A549 (cell line): ENCODE data around the gene MTMR12. TPM values are rescaled to one million over a fixed set of nuclear protein-coding genes. Genes with fewer than 3 reads are reported as not detected.

Experiments used
- ATAC-seq, 2 experiments: fragments of 200-7000 bp in 1 of 2; fragments of >200 bp in 1 of 2; cut with Nextera tagmentation in 1 of 2; cut with Tn5 transposase in 1 of 2; 3 replicates each; pipeline versions ENCODE4 v1.8.0 to v1.9.1; 2018 to 2020; ENCODE audit warnings: mild to moderate bottlenecking in 1 of 2, moderate library complexity in 1 of 2
- CTCF ChIA-PET: fragments of 300-600 bp; sonication (Branson Sonifier 250); formaldehyde crosslinking; extraction: SDS; loops from one replicate; lab custom pipeline; 2021; ENCODE audit warnings: antibody characterized with exemption, inconsistent platforms; lab: Yijun Ruan, JAX
- POLR2A ChIA-PET: fragments of 350-600 bp; formaldehyde crosslinking; extraction: SDS; loops from one replicate; lab custom pipeline; 2021; ENCODE audit warnings: antibody characterized with exemption, inconsistent platforms; lab: Yijun Ruan, JAX
- DNase-seq, 2 experiments: peaks; one replicate each; pipeline versions ENCODE4 v3.0.0 to v3.0.0-alpha.2; 2011 to 2016; ENCODE audit warnings: low read depth in 1 of 2, low spot score in 1 of 2
- FAIRE-seq: peaks from 2 replicates; lab custom pipeline; 2011; peaks lifted over from hg19 to GRCh38; lab: Jason Lieb, UNC
- H3K27ac ChIP-seq, 2 experiments: fragments of >200 bp; sonication (Bioruptor Twin); formaldehyde crosslinking; 3 replicates each; pipeline ENCODE4 v1.5.1; 2016 to 2017
- H3K4me1 ChIP-seq: fragments of >200 bp; sonication (Bioruptor Twin); formaldehyde crosslinking; 3 replicates; pipeline ENCODE4 v1.6.1; 2016
- H3K4me2 ChIP-seq: fragments of >200 bp; sonication (Bioruptor Twin); formaldehyde crosslinking; 3 replicates; pipeline ENCODE4 v1.6.1; 2016
- H3K4me3 ChIP-seq: fragments of >200 bp; sonication (Bioruptor Twin); formaldehyde crosslinking; 3 replicates; pipeline ENCODE4 v1.5.1; 2016
- H3K9me3 ChIP-seq: fragments of >200 bp; sonication (Bioruptor Twin); formaldehyde crosslinking; 3 replicates; pipeline ENCODE4 v1.6.1; 2016
- BHLHE40 ChIP-seq: IDR thresholded peaks from 2 replicates; pipeline ENCODE4 v1.6.1; 2012; ENCODE audit warnings: low read depth, low read length, inconsistent platforms
- CBX8 ChIP-seq: fragments of 200-600 bp; sonication (generic); IDR thresholded peaks from 2 replicates; pipeline ENCODE4 v1.6.1; 2016
- CEBPB ChIP-seq, 2 experiments: fragments of >200 bp in 1 of 2; sonication (Bioruptor Twin) in 1 of 2; formaldehyde crosslinking in 1 of 2; IDR thresholded peaks; 2 replicates each; pipeline ENCODE4 v1.6.1; 2012 to 2016
- CHD2 ChIP-seq: fragments of 150-350 bp; IDR thresholded peaks from 2 replicates; pipeline ENCODE4 v1.6.1; 2014; ENCODE audit warnings: low read length; ENCODE audit not compliant: partially characterized antibody
- E2F6 ChIP-seq: IDR thresholded peaks from 2 replicates; pipeline ENCODE4 v1.6.1; 2012; ENCODE audit warnings: low read depth, borderline replicate concordance
- EHMT2 ChIP-seq: fragments of 200-600 bp; sonication (generic); IDR thresholded peaks from 2 replicates; pipeline ENCODE4 v1.6.1; 2016; ENCODE audit warnings: antibody characterized with exemption, low read depth, mild to moderate bottlenecking, moderate library complexity
- ELK1 ChIP-seq: fragments of 150-350 bp; IDR thresholded peaks from 2 replicates; pipeline ENCODE4 v1.6.1; 2014; ENCODE audit warnings: low read depth, mild to moderate bottlenecking, low read length
- EP300 ChIP-seq, 2 experiments: fragments of >200 bp; sonication (Bioruptor Twin); formaldehyde crosslinking; IDR thresholded peaks; 2 replicates in 1 of 2; 3 replicates in 1 of 2; pipeline ENCODE4 v1.6.1; 2016 to 2017
- FOXS1 ChIP-seq: fragments of 250-450 bp; sonication (Bioruptor Pico); IDR thresholded peaks from 2 replicates; pipeline ENCODE4 v1.5.0; 2020; ENCODE audit warnings: mild to moderate bottlenecking, moderate library complexity
- HMGXB4 ChIP-seq: fragments of 250-450 bp; sonication (Bioruptor Pico); IDR thresholded peaks from 2 replicates; pipeline ENCODE4 v1.5.0; 2021; ENCODE audit warnings: mild to moderate bottlenecking, moderate library complexity, borderline replicate concordance
- HOXB13 ChIP-seq: fragments of 250-450 bp; sonication (Bioruptor Pico); IDR thresholded peaks from 2 replicates; pipeline ENCODE4 v1.5.0; 2020; ENCODE audit warnings: low read depth, mild to moderate bottlenecking, moderate library complexity
- HOXB5 ChIP-seq: fragments of 250-450 bp; sonication (Bioruptor Pico); IDR thresholded peaks from 2 replicates; pipeline ENCODE4 v1.5.0; 2020; ENCODE audit warnings: mild to moderate bottlenecking, moderate library complexity
- JUN ChIP-seq, 2 experiments: fragments of >200 bp; sonication (Bioruptor Twin); formaldehyde crosslinking; IDR thresholded peaks; 2 replicates in 1 of 2; 3 replicates in 1 of 2; pipeline ENCODE4 v1.6.1; 2016 to 2017
- JUNB ChIP-seq: fragments of >200 bp; sonication (Bioruptor Twin); formaldehyde crosslinking; IDR thresholded peaks from 2 replicates; pipeline ENCODE4 v1.6.1; 2016
- KDM5A ChIP-seq: fragments of 200-600 bp; sonication (generic); IDR thresholded peaks from 2 replicates; pipeline ENCODE4 v1.6.1; 2016; ENCODE audit warnings: antibody characterized with exemption, mild to moderate bottlenecking
- NPAS2 ChIP-seq: fragments of 250-450 bp; sonication (Bioruptor Pico); IDR thresholded peaks from 2 replicates; pipeline ENCODE4 v1.8.0; 2022; ENCODE audit warnings: mild to moderate bottlenecking, moderate library complexity, borderline replicate concordance
- PHF8 ChIP-seq: fragments of 200-600 bp; sonication (generic); IDR thresholded peaks from 2 replicates; pipeline ENCODE4 v1.6.1; 2016; ENCODE audit warnings: low read depth, mild to moderate bottlenecking, antibody characterized with exemption, moderate library complexity, borderline replicate concordance
- RAD21 ChIP-seq, 2 experiments: fragments of >200 bp in 1 of 2; sonication (Bioruptor Twin) in 1 of 2; formaldehyde crosslinking in 1 of 2; IDR thresholded peaks in 1 of 2; conservative IDR thresholded peaks in 1 of 2; 2 replicates in 1 of 2; 3 replicates in 1 of 2; pipeline ENCODE4 v1.6.1; 2012 to 2018; ENCODE audit warnings: inconsistent platforms in 1 of 2
- RARB ChIP-seq: fragments of 250-450 bp; sonication (Bioruptor Pico); IDR thresholded peaks from 2 replicates; pipeline ENCODE4 v1.8.0; 2021; ENCODE audit warnings: mild to moderate bottlenecking, moderate library complexity
- RNF2 ChIP-seq: fragments of 200-600 bp; sonication (generic); IDR thresholded peaks from 2 replicates; pipeline ENCODE4 v1.6.1; 2016; ENCODE audit warnings: low read depth, mild to moderate bottlenecking, antibody characterized with exemption, moderate library complexity, borderline replicate concordance
- ZSCAN20 ChIP-seq: fragments of 250-450 bp; sonication (Bioruptor Pico); IDR thresholded peaks from 2 replicates; pipeline ENCODE4 v1.8.0; 2022; ENCODE audit warnings: mild to moderate bottlenecking, moderate library complexity
- WGBS: methylation state at CpG from one replicate; pipeline ENCODE4 v1.1.6; 2017; ENCODE audit errors: missing lambda C conversion rate; 5-methylcytosine and 5-hydroxymethylcytosine counted together
- polyA plus RNA-seq, 4 experiments: library from polyadenylated mRNA; depleted of rRNA in 3 of 4; stranded (reverse); fragments of >200 nt; fragmentation: RNase III in 1 of 4; extraction: RNeasy Plus Mini Kit Qiagen cat#74134 plus additional on column Dnase treatment in 1 of 4; gene quantifications; 2 replicates in 3 of 4; 3 replicates in 1 of 4; pipeline ENCODE4 v1.2.3, GENCODE V29; 2011 to 2017
- TF ChIP-seq, protein P1 (sequence below): IDR thresholded peaks from 2 replicates; pipeline ENCODE4 v1.6.1; 2012
- TF ChIP-seq, protein P2 (sequence below): fragments of 250-450 bp; sonication (Bioruptor Pico); IDR thresholded peaks from 2 replicates; pipeline ENCODE4 v1.5.0; 2020; ENCODE audit warnings: low read depth, mild to moderate bottlenecking, moderate library complexity

Gene MTMR12
- polyA plus RNA-seq, 2 of the 4 experiments (the other 2 are of a cell fraction) = 14.3 to 29.8 TPM

- TF ChIP-seq, protein P1, sequence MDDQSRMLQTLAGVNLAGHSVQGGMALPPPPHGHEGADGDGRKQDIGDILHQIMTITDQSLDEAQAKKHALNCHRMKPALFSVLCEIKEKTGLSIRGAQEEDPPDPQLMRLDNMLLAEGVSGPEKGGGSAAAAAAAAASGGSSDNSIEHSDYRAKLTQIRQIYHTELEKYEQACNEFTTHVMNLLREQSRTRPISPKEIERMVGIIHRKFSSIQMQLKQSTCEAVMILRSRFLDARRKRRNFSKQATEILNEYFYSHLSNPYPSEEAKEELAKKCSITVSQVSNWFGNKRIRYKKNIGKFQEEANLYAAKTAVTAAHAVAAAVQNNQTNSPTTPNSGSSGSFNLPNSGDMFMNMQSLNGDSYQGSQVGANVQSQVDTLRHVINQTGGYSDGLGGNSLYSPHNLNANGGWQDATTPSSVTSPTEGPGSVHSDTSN = no peak
- TF ChIP-seq RARB (no peak), HMGXB4 (CRISPR knock-in tag) (no peak), BHLHE40 (no peak), PHF8 (no peak)
These were observed 49.8 kb upstream of the MTMR12 start (continued) for GRCh38 chr5:32362527-32362926.

GRCh38 chr5:32360906-32361305, 48.2 kb upstream of the MTMR12 start:
- Histone ChIP-seq H3K4me2 (no peak overlapping the region), H3K27ac (no peak overlapping the region), H3K4me1 (no peaks in the 10 kb centered on the region), H3K4me3 (no peak overlapping the region), H3K9me3 (no peaks in the 10 kb centered on the region)
- no peak for ATAC-seq
- ChIA-PET POLR2A (no interaction called here), CTCF (no interaction called here)
- no peak for TF ChIP-seq ELK1
- TF ChIP-seq CHD2 = no peak
- TF ChIP-seq CBX8 = no peak
- no peak for TF ChIP-seq HOXB13
- TF ChIP-seq PHF8 = no peak
- no peak for TF ChIP-seq HOXB5
- no peak for TF ChIP-seq KDM5A
- TF ChIP-seq JUNB = no peak
- TF ChIP-seq RNF2 = no peak
- TF ChIP-seq E2F6 = no peak
- TF ChIP-seq EHMT2 = no peak
- TF ChIP-seq FOXS1 (CRISPR knock-in tag) = no peak
- 95% methylated on average over 4 of the region's 4 CpGs for WGBS
- DNase-seq = no peak
- FAIRE-seq = no peak

DNA sequence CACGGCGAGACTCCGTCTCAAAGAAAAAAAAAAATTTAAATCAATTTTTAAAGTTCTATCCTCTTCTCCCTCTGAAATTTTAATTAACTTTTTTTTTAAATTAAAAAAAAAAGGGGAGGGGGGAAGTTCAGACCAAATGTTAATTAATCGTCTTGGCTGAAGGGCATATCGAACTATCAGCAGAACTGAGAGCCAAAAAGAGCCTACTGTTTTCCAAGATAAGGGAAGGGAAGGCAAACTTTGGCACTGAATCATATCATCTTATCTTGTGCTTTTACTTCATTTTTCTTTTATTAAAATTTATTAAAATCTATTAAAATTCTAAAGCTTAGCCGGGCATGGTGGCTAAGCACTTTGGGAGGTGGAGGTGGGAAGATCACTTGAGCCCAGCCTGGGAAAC, 45.9 kb upstream of the MTMR12 start:
- no peak overlapping the region for H3K4me3 ChIP-seq
- no peak overlapping the region for H3K4me2 ChIP-seq
- H3K9me3 ChIP-seq = no peaks in the 10 kb centered on the region
- FAIRE-seq = no peak
- ChIA-PET POLR2A (no interaction called here), CTCF (no interaction called here)
- WGBS = 86% methylated on average over 6 of the region's 6 CpGs
- ATAC-seq = no peak
- no peaks in the 10 kb centered on the region for H3K4me1 ChIP-seq
- H3K27ac ChIP-seq = no peak overlapping the region
- no peak for TF ChIP-seq CEBPB (IDR thresholded peaks at IDR 0.05)
- TF ChIP-seq, protein P2, sequence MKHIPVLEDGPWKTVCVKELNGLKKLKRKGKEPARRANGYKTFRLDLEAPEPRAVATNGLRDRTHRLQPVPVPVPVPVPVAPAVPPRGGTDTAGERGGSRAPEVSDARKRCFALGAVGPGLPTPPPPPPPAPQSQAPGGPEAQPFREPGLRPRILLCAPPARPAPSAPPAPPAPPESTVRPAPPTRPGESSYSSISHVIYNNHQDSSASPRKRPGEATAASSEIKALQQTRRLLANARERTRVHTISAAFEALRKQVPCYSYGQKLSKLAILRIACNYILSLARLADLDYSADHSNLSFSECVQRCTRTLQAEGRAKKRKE (CRISPR knock-in tag) = no peak
- no peak for TF ChIP-seq NPAS2 (CRISPR knock-in tag)
- TF ChIP-seq ZSCAN20 (CRISPR knock-in tag) = no peak
- no peak for TF ChIP-seq KDM5A
- TF ChIP-seq JUN (IDR thresholded peaks at IDR 0.05) = no peak
- TF ChIP-seq RARB = no peak
- no peak for TF ChIP-seq JUNB
- TF ChIP-seq EP300 (IDR thresholded peaks at IDR 0.05) = no peak
- TF ChIP-seq RAD21 (conservative IDR thresholded peaks at IDR 0.05 in 1 of 2, IDR thresholded peaks at IDR 0.05 in 1 of 2) = no peak
- TF ChIP-seq E2F6 = no peak
- DNase-seq = no peak
